Astrocyte (in vitro differentiated cells and primary cell): ENCODE measurements around the gene TRIP12.

Source experiments
- CTCF ChIP-seq: IDR thresholded peaks from 2 replicates; pipeline ENCODE4 v1.5.1; 2011; ENCODE audit warnings: low read depth, mild to moderate bottlenecking, inconsistent platforms, low read length, moderate library complexity; ENCODE audit not compliant: insufficient read depth
- EZH2 ChIP-seq: IDR thresholded peaks from 2 replicates; pipeline ENCODE4 v1.6.1; 2012; ENCODE audit warnings: mild to moderate bottlenecking, low read length, inconsistent platforms; ENCODE audit not compliant: insufficient read depth

- TF ChIP-seq CTCF (no peak), EZH2 (no peak)
Observed at GRCh38 chr2:229779650-229780049, 142.2 kb downstream of the TRIP12 start.
